GM21526 (cell line): ENCODE measurements around the gene NUDT16.

Source experiments
- ATAC-seq: cut with Tn5 transposase; IDR thresholded peaks from one replicate; pipeline ENCODE4 v1.9.1; 2021; ENCODE audit warnings: moderate library complexity; ENCODE audit not compliant: unreplicated experiment, low FRiP score

NUDT16 gene

GRCh38 chr3:131380821-131381444 lies 641 bp upstream of the NUDT16 start:
- ATAC-seq: peak; percentile 7

DNA sequence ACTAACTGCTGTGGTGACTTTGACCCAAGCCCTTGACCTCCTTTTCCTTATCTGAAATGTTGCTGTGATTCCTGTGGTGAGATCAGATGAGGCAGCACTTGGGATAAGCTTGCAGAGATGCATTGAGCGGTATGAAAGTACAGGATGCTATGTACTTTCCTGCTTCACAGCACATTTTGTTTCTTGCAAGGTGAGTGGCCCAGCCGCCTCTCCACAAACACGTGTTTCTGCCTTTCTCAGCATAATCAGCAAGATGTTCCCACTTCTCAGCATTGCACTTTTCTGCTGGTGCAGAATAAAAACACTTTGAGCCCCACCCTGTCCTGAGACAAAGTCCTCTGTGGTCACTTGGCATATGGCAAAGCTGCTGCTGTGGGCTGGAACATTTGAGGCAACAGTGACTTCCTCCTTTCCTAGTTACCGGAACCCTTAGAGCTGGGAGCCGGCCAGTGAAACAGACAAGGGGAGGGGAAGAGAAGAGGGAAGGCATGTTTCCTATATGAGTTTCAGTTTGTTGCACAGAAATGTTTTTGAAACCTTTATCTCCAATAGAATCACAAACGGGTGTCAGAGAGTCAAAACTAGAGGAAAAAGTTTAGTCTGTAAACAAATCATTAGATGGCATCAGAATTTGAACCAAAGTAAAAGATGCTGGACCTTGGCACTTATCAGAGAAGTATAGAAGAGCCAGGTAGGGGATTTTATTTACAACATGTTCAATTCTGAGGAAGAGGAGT lies 5.0 kb downstream of the NUDT16 start:
- ATAC-seq: no peak

DNA sequence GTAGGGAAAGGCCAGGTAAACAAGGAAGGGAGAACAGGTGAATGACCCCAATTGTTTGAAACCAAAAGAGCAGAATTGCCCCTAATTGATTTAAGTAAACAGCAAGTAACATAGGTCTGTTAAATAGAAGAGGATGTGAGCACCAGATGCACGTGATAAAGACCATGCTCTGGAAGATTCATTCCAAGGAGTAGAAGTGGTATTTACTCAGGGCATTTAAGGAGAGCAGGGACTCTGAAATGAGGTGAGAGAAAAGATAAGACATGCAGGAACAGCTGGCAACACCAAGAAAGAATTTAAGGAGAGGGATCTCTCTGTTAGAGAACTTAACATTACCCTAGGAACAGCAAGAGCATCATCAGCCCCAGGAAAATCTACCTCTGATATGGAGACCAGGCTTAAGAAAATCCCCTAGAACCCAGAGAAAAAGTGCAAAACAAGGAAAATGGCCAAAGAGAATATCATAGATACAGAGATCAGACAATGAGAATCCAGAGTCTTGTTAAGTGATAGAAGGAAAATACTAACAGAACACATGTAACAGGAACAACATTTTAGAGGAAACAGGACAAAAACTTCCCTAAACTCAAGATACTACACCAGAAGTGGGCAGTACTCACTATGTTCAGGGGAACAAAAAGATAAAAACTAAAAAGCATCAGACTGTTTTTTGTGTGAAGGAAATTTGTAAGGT lies 6.4 kb downstream of the NUDT16 start:
- no peak for ATAC-seq

DNA sequence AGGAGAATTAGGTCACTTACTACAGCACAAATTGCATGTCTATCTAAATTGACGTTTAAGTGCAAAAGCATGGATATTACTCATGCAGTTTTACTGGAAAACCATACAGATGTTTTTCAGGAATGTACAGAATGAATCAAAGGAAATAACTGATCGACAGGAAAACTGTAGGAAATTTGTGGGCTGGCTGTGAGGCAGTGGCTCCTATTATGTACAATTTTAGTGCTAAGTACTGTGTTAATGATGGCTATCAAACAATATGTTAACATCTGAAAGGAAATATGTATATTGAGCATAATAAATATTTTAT lies 6.9 kb downstream of the NUDT16 start:
- ATAC-seq: no peak

DNA sequence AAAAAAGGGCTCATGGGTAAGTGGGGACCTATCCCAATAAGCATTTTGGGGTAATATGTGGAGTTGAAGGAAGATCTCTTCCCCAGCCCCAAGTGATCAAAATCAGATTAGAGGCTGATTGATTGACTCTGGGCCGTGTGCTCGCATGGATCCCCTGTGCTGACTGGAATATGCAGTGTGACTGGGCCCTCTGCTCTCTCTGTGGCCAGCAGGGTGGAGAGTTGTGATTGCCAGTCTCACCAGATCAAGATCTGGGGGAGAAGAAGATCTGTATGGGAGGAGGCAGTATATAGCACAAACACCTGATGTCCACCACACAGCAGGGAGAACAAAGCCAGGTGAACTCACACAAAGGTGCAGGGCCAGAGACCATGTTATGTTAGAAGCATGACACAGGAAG lies 8.8 kb downstream of the NUDT16 start:
- no peak for ATAC-seq

- ATAC-seq: no peak
Measured at GRCh38 chr3:131393051-131393450, 11.5 kb downstream of the NUDT16 start.

DNA sequence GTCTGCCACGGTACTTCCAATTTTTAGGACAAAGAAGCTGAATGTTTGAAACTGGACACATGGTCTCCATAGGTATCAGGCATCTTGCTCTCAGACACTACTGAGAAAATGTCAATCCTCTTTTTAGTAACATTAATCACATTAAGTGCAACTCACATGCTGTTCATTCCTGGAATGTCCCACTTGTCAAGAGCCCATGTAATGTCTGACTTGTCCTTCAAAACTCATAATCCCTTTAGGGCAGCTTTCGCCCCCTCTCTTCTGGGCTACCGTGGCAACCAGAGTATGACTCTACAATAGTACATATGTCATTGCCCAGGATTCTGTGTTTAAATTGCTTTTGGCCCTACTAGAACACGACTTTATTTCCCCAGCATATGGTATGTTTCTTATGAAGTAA lies 12.3 kb downstream of the NUDT16 start:
- ATAC-seq: no peak

GRCh38 chr3:131394400-131394799 lies 12.8 kb downstream of the NUDT16 start:
- ATAC-seq: no peak

- ATAC-seq: no peak
Measured at GRCh38 chr3:131396170-131396569, 14.6 kb downstream of the NUDT16 start.

DNA sequence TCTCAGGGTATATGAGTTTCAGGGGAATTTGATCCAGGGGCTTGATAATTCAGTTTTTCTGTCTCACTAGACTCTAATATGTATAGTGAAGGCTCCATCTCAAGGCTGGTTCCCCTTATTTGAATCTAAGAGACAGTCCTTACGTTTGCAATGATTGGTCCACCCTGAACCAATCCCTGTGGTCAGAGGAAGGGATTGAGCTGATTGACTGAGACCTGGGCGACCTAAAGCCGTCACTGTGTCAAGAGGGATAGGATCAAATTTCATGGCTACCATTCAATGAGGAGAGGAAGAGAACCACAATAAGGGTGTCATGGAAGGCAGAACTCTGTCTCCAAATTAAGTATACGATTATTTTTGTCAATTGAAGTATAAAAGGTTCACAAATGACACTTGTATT lies 16.3 kb downstream of the NUDT16 start:
- no peak for ATAC-seq

- ATAC-seq: no peak
Measured at GRCh38 chr3:131401978-131402377, 20.4 kb downstream of the NUDT16 start.

DNA sequence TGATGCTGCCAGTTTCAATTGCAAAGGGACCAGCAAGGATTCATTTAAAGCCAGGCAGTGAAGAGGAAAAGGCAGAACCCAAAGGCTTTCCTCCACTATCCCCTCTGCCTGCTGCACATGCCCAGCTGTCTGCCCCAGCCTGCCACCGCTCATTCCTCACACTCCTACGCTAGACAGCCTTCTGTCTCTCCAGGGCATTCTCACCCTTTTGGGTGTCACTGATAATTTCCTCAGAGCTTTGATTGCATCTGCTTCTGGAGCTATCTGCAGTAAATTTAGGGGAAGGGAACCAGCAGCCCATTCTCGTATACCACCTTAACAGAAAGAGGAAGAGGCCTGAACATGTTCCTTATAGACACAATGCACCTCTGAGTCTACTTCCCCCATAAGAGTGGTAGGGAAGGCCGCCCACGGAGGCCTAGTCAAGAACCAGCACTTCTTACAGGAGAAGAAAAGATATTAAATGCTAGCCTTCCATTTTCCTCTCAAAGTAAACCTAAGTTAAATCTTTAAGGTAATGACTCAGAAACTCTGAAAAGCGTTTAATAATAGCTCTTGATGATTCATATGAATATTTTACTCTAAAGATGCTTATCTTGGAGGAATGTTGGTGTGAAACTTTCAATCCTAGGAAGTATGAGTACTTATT lies 20.9 kb downstream of the NUDT16 start:
- ATAC-seq: no peak

DNA sequence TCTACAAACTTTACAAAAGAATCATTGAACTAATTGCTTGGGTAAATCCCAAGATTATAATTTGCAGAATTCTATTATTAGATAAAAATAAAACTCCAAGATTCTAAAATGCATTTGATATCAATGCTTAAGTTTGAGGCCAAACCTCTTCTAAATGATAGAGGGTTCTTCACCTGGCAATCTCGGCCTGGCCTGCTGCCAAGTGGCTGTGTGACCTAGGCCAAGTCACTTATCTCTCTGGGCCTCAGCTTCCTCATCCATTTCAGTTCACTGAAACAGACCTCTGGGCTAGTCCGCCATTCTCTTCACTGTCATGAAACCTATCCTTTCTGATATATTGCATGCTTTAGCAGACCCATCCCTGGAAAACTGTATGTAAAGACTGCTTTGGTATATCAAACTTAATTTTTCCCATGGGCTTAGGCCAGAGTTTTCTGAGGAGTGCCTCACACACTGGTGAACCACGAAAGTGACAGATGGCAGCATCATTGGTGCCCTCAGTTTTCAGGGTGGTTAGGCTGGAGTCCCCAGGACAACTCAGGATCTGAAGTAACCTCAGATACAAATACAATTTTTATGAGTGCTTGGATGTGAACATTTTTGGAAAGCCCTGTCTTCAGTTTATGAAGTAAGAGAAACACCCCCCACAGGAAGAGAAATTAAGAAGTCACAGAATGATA lies 21.8 kb downstream of the NUDT16 start:
- ATAC-seq: no peak

GRCh38 chr3:131405411-131405810 lies 23.8 kb downstream of the NUDT16 start:
- no peak for ATAC-seq

DNA sequence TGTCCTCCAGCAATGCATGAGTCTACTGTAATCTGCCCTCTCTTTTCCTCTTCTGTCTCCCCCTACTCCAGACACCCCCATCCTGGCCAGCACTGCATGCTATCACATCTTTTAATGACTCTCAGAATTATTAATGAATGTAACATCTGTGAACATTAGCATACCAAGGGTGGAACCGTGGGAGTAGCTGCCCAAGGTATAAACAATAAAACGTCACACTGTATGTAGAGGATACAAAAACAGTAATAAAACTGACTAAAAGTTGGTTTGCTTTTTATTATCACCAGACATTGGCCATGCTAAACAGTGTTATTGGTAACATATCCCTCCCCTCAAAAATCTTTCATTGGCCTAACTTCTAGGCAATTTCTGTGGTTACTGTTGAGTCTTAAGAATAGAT lies 24.7 kb downstream of the NUDT16 start:
- no peak for ATAC-seq

DNA sequence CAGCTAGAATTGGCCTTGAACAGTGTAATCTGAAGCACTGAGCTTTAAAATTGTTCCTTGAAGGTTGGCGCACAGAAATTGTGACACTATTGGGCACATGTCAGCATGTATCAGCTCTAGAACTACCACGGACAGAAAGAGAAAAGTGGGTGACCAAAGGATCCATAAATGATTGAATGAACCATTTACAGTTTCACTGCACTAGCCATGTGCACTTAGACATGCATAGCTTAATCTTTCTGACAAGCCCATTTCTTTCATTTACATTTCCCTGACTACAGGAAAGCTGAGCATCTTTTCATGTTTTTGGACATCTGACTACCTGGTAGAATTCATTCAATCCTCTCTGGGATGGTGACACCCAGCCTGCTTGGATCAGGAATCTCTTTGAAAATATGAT lies 36.2 kb downstream of the NUDT16 start:
- no peak for ATAC-seq

GRCh38 chr3:131421301-131421700 lies 39.7 kb downstream of the NUDT16 start:
- ATAC-seq: no peak

DNA sequence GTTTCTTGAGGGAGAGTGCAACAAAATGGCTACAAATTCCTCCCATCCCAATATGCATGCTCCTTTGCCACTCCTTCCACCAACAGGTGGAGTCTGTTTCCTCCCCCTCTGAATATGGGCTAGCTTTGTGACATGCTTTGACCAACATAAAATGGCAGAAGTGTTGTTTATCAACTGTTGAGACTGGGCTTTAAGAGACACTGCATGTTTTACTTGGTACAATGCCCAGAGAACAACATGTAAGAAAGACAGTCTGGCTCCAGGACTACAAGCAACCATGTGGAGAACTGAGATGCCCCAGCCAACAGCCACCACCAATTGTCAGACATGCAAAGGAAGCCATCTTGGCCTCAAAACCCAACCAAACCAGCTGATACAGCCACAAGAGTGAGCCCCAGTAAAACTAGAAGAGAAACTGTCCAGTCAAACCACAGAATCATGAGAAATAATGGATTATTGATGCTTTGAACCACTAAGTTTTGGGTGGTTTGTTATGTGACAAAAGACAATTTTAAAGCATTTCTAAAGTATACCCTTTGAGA lies 40.5 kb downstream of the NUDT16 start:
- no peak for ATAC-seq

GRCh38 chr3:131427226-131427625 lies 45.7 kb downstream of the NUDT16 start:
- ATAC-seq: no peak

- ATAC-seq: no peak
Measured at GRCh38 chr3:131431754-131432153, 50.2 kb downstream of the NUDT16 start.

- no peak for ATAC-seq
Measured at GRCh38 chr3:131432441-131432840, 50.9 kb downstream of the NUDT16 start.
